GM12872 (cell line): ENCODE results near the gene LIPT2.

Experiments
- TF ChIP-seq, protein P1 (sequence below): IDR thresholded peaks from 3 replicates; pipeline ENCODE4 v1.5.1; 2011; ENCODE audit warnings: low read depth, mild to moderate bottlenecking, low read length, moderate library complexity; ENCODE audit not compliant: insufficient read depth

The LIPT2 gene

DNA sequence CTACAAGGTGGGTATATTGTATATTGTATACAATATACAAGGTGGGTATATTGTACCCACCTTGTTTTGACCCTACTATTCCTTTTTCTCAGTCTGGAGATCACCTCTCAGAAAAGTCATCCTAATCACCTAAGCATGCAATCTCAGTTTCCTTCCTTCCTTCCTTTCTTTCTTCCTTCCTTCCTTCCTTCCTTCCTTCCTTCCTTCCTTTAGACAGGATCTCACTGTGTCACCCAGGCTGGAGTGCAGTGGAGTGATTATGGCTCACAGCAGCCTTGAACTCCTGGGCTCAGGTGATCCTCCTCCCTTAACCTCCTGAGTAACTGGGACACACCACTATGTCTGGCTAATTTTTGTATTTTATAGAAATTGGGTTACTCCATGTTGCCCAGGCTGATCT is 25.0 kb downstream of the LIPT2 start:
- TF ChIP-seq, protein P1, sequence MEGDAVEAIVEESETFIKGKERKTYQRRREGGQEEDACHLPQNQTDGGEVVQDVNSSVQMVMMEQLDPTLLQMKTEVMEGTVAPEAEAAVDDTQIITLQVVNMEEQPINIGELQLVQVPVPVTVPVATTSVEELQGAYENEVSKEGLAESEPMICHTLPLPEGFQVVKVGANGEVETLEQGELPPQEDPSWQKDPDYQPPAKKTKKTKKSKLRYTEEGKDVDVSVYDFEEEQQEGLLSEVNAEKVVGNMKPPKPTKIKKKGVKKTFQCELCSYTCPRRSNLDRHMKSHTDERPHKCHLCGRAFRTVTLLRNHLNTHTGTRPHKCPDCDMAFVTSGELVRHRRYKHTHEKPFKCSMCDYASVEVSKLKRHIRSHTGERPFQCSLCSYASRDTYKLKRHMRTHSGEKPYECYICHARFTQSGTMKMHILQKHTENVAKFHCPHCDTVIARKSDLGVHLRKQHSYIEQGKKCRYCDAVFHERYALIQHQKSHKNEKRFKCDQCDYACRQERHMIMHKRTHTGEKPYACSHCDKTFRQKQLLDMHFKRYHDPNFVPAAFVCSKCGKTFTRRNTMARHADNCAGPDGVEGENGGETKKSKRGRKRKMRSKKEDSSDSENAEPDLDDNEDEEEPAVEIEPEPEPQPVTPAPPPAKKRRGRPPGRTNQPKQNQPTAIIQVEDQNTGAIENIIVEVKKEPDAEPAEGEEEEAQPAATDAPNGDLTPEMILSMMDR, result no peak

DNA sequence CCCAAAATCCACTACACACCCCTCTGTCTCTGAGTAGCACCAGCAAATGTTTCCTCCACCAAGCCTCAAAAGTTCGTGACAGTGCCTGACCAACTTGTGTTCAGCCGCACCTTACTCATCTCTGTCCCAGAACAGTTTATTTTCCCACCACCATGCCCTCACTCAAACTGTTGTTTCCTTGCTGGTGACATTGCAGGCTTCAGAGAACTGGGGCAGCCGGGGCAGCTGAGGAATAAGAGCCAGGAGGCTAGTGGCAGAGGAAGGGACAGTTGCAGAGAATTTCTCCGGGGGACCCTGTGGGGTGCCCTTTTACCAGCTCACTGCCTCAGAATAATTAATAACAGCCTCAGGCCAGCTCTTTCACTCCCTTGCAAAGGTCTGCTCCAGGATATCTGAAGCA is 25.5 kb downstream of the LIPT2 start:
- TF ChIP-seq, protein P1, result no peak

GRCh38 chr11:74466916-74467885 is 26.3 kb downstream of the LIPT2 start, which contains the start of gene KCNE3:
KCNE3 (minus strand) TSS chr11:74467549; CDS start chr11:74457563, 9,986 bp downstream.
- TF ChIP-seq, protein P1, result no peak

DNA sequence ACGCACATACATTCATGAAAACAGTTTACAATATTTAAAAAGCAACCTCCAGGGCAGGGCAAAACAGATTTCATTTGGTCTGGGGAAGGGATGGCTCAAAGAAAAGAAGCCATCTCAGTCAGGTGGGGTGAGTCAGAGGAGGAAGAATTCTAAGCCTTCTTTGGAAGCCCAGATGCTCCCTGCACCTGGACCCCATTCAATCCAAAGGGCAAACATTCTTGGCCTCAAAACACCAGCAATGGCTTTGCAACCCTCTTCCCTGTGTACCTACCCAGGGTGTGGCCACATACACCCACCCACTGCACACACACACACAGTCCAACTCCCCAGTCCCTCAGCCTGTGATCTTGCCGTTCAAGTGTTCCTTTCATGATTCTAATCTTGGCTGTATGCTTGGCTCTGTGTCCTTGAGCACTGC is 28.2 kb downstream of the LIPT2 start:
- TF ChIP-seq, protein P1, result no peak

DNA sequence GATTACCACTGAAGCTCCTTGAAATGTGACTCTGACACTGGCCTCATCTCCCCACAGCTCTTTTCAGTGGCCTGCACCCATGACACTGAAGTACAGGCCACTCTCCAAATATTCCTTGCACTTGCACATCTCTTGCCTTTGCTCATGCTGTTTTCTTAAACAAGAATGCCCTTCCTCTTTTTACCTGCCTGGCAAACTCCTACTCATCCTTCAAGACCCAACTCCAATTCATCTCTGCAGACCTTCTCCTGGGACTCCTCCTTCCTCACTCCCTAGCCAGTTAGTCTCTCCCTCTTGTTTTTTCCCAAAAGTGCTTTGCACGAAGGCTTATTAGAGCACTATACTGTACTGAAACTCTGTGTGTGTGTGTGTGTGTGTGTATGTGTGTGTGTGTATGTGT is 28.8 kb downstream of the LIPT2 start:
- TF ChIP-seq, protein P1, result no peak

- TF ChIP-seq, protein P1, result no peak
These were observed 30.3 kb downstream of the LIPT2 start for GRCh38 chr11:74463216-74463615.

DNA sequence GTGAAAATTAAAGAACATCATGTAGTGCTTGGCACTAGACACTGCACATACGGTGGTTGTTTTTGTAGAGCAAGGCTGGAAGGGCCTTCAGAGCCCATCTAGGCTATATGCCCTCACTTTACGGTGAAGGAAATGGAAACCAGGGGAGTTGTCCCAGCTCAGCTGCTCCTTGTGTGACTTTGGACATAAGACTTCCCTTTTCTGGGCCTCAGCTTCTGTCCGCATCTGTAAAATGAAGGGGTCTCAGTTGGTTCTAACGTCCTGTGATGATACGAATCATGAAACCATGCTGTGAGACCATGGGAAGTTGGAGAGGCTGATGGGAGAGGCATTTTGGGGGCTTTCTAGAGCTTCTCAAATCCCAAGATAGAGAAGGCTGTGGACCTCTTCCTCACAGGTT is 30.9 kb downstream of the LIPT2 start:
- TF ChIP-seq, protein P1, result no peak
